ENCODE data around the gene GALNT18.

Gene GALNT18

GRCh38 chr11:11636671-11637070 lies 14.9 kb upstream of the GALNT18 start:
- Histone ChIP-seq H4K20me1 (ENCODE audit: insufficient read depth) (no peaks in the 10 kb centered on the region), H3K4me2 (no peak overlapping the region), H2AFZ (ENCODE audit: low read depth) (no peak overlapping the region), H3K27me3 (ENCODE audit: insufficient read depth, low read depth) (no peaks in the 10 kb centered on the region), H3K4me3 (IDR thresholded peaks at IDR 0.05; ENCODE audit: insufficient read depth, low read depth, low read length) (no peak overlapping the region), H3K27ac (no peak overlapping the region), H3K9ac (no peak overlapping the region), H3K79me2 (ENCODE audit: insufficient read depth, low read depth) (no peaks in the 10 kb centered on the region), H3K4me1 (ENCODE audit: low read depth, poor library complexity, severe bottlenecking) (no peaks in the 10 kb centered on the region), H3K36me3 (ENCODE audit: insufficient read depth) (no peaks in the 10 kb centered on the region)
- no peak for TF ChIP-seq CTCF (conservative IDR thresholded peaks at IDR 0.05; ENCODE audit: low read depth, low read length)

- Histone ChIP-seq H3K36me3 (ENCODE audit: insufficient read depth) (no peaks in the 10 kb centered on the region), H3K4me2 (no peak overlapping the region), H3K27me3 (ENCODE audit: insufficient read depth, low read depth) (no peaks in the 10 kb centered on the region), H3K4me1 (ENCODE audit: low read depth, poor library complexity, severe bottlenecking) (no peaks in the 10 kb centered on the region), H3K9ac (no peak overlapping the region), H3K79me2 (ENCODE audit: insufficient read depth, low read depth) (no peaks in the 10 kb centered on the region), H2AFZ (ENCODE audit: low read depth) (no peak overlapping the region), H4K20me1 (ENCODE audit: insufficient read depth) (no peaks in the 10 kb centered on the region), H3K4me3 (IDR thresholded peaks at IDR 0.05; ENCODE audit: insufficient read depth, low read depth, low read length) (no peak overlapping the region), H3K27ac (no peak overlapping the region)
- TF ChIP-seq CTCF (conservative IDR thresholded peaks at IDR 0.05; ENCODE audit: low read depth, low read length): no peak
Observed at GRCh38 chr11:11635443-11635842, 13.6 kb upstream of the GALNT18 start.

- no peak for TF ChIP-seq CTCF (conservative IDR thresholded peaks at IDR 0.05; ENCODE audit: low read depth, low read length)
- H3K36me3 ChIP-seq (ENCODE audit: insufficient read depth): no peaks in the 10 kb centered on the region
- H3K27me3 ChIP-seq (ENCODE audit: insufficient read depth, low read depth): no peaks in the 10 kb centered on the region
- no peak overlapping the region for H3K27ac ChIP-seq
- H2AFZ ChIP-seq (ENCODE audit: low read depth): no peak overlapping the region
- H3K4me3 ChIP-seq (IDR thresholded peaks at IDR 0.05; ENCODE audit: insufficient read depth, low read depth, low read length): no peak overlapping the region
- no peaks in the 10 kb centered on the region for H3K79me2 ChIP-seq (ENCODE audit: insufficient read depth, low read depth)
- no peaks in the 10 kb centered on the region for H4K20me1 ChIP-seq (ENCODE audit: insufficient read depth)
- H3K4me2 ChIP-seq: no peak overlapping the region
- H3K4me1 ChIP-seq (ENCODE audit: low read depth, poor library complexity, severe bottlenecking): no peaks in the 10 kb centered on the region
- H3K9ac ChIP-seq: no peak overlapping the region
Observed at GRCh38 chr11:11629368-11629767, 7.6 kb upstream of the GALNT18 start.

- no peaks in the 10 kb centered on the region for H3K36me3 ChIP-seq (ENCODE audit: insufficient read depth)
- no peak for TF ChIP-seq CTCF (conservative IDR thresholded peaks at IDR 0.05; ENCODE audit: low read depth, low read length)
- H3K4me2 ChIP-seq: no peak overlapping the region
- no peaks in the 10 kb centered on the region for H4K20me1 ChIP-seq (ENCODE audit: insufficient read depth)
- no peak overlapping the region for H3K4me3 ChIP-seq (IDR thresholded peaks at IDR 0.05; ENCODE audit: insufficient read depth, low read depth, low read length)
- no peak overlapping the region for H3K27ac ChIP-seq
- H3K4me1 ChIP-seq (ENCODE audit: low read depth, poor library complexity, severe bottlenecking): no peaks in the 10 kb centered on the region
- no peak overlapping the region for H3K9ac ChIP-seq
- H2AFZ ChIP-seq (ENCODE audit: low read depth): no peak overlapping the region
- H3K79me2 ChIP-seq (ENCODE audit: insufficient read depth, low read depth): no peaks in the 10 kb centered on the region
- H3K27me3 ChIP-seq (ENCODE audit: insufficient read depth, low read depth): no peaks in the 10 kb centered on the region
Observed at GRCh38 chr11:11628651-11629050, 6.8 kb upstream of the GALNT18 start.

Measured in KMS-11 (cell line).